Measurements from ENCODE around the gene TNFAIP2. TPM values are rescaled to one million over a fixed set of nuclear protein-coding genes. Genes with fewer than 3 reads are reported as not detected.
"Not testable (repeated sequence)": the region's sequence is repeated elsewhere in the genome, so short reads cannot be mapped to it uniquely, and the experiment has no call there.

TNFAIP2 gene
- total RNA-seq, 1 donor from 2014 or later, result 7.7 TPM

GRCh38 chr14:103105580-103106150, 17.6 kb upstream of the TNFAIP2 start:
- intact Hi-C loops (cut with micrococcal nuclease), result loop anchor here (1.0 to 2.0 kb wide), 5 partner anchors 27 to 411 kb away; no protein-coding TSS in a partner anchor

DNA sequence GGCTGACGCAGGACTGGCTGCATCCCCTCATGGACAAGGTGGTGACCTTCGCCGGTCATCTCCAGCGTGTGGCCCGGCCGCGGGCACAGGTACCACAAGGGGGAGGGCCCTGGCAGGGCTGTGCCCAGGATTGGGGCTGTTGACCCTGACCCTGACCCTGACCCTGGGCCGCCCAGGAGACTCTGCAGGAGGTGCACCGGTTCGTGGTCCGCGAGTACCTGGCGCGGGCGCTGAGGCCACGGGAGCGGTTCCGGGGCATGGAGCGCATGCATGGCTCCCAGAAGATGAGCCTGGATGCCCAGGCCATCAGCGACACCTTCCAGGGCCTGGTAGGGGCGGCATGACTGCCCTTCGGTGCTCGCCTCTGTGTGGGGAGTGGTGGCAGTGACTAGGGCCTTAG, 15.8 kb upstream of the TNFAIP2 start:
- intact Hi-C loops (cut with micrococcal nuclease), result no loop called here

DNA sequence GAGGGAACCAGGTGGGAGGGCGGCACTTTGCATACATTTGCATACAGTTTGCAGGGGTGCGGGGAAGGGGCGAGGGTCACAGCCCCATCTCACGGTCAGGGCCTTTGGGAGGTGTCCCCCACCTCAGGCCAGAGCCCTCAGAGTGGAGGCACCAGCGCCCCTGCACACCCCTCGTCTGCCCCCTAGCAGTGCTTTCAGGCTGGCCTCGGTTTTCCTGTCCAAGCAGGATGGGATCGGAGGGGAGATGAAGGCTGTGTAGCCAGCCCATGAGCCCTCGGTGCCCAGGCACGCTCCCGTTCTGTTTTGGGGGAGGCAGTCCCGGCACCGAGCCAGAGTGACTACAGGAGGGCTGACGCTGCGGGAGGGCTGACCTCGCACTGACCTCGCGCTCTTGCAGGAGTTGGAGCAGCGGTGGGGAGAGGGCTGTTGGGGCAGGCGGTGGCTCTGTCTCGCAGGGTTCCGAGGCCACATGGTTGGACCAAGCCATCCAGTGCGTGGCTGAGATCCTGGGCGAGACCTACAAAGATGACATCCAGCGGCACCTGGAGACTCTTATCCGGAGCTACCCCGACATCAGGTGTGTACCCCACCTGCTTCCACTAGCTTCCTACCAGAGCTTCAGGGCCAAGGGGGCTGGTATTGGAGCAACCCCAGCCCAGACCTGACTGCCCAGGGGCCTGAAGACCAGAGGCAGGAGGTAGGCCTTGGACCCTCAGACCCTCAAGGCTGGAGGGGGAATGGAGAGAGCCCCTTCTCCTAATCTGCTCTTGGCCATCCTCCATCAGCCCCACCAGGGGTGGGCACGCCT, 15.1 kb upstream of the TNFAIP2 start:
- intact Hi-C loops (cut with micrococcal nuclease), result no loop called here

DNA sequence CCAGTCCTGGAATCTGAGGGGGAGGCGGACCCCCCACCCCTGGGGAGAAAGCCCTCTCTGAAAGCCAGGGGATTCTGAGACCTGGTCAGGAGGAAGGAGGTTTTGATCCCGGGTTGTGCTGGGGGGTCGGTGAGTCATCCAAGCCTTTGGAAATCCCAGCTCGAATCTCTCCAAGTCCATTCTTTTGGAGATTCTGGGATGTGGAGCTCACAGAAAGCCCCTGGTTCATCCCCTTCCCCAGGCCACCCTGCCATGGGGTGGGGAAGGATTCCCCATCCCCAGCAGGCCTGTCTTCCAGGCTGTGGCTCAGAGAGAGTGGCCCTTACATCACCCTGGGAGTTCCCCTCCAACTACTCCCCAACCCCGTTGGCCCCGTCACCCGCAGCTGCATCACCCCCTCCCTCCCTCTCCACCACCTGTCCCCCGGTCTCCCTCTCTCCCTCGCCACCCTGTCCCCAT, 14.5 kb upstream of the TNFAIP2 start:
- intact Hi-C loops (cut with micrococcal nuclease), result no loop called here

DNA sequence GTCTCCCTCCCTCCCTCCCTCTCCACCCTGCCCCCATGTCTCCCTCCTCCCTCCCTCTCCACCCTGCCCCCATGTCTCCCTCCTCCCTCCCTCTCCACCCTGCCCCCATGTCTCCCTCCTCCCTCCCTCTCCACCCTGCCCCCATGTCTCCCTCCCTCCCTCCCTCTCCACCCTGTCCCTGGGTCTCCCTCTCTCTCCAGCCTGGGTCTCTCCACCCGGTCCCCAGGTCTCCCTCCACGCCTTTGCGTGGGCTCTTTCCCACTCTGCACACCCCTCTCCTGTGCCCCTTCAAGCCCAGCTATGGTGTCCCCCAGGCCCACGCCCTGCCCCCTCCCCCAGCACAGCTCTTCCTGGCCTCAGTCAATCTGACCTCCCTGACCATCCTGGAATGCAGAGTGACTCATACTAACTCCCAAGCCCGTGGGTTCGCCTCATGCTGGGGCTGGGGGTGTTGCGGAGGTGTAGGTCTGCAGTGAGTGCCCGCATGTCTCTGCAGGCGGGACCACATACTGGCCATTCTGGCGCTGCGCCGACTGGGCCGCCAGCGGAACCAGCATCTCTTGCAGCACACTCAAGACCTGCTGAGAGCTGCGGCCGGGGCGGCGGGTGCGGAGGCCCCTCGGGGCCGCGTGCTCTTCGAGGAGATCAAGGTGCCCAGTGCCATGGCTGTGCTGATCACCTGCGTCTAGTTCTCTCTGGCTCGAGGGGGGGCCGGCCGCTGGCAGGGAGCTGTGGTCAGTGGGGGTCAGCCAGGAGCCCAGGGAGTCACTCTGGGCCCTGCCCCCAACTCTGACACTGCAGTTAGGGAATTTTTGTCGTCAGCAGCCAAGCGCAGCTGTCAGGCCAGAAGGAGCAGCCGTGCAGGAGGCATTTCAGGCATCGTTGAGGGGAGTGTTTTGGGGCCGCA, 13.5 kb upstream of the TNFAIP2 start:
- intact Hi-C loops (cut with micrococcal nuclease), result no loop called here

DNA sequence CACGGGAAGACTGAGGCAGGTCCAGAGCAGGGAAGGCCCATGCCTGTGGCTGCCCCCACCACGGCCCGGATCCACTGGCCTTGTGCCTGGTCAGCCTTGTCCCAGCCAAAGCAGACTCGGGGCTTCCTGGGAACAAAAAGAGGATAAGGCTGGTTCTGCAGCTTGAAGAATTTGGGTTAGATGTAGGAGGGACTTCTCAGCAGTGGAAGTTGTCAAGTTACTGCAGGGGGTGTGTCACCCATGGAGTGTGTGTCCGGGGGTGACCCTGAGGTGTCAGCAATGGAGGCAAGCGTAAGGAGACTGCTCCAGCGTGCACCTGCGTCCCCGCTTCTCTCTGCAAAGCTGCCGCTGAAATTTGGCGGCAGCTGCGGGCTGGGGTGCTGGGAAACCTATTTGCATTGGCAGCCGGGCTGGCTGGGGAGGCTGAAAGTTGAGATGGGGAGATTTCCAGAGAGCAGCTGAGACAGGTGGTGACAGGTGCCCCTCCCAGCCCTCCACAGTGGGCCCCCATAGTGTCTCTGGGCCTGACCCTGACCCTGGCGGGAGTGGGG, 12.5 kb upstream of the TNFAIP2 start:
- intact Hi-C loops (cut with micrococcal nuclease), result no loop called here

GRCh38 chr14:103111232-103111868, 11.9 kb upstream of the TNFAIP2 start:
- intact Hi-C loops (cut with micrococcal nuclease), result no loop called here

DNA sequence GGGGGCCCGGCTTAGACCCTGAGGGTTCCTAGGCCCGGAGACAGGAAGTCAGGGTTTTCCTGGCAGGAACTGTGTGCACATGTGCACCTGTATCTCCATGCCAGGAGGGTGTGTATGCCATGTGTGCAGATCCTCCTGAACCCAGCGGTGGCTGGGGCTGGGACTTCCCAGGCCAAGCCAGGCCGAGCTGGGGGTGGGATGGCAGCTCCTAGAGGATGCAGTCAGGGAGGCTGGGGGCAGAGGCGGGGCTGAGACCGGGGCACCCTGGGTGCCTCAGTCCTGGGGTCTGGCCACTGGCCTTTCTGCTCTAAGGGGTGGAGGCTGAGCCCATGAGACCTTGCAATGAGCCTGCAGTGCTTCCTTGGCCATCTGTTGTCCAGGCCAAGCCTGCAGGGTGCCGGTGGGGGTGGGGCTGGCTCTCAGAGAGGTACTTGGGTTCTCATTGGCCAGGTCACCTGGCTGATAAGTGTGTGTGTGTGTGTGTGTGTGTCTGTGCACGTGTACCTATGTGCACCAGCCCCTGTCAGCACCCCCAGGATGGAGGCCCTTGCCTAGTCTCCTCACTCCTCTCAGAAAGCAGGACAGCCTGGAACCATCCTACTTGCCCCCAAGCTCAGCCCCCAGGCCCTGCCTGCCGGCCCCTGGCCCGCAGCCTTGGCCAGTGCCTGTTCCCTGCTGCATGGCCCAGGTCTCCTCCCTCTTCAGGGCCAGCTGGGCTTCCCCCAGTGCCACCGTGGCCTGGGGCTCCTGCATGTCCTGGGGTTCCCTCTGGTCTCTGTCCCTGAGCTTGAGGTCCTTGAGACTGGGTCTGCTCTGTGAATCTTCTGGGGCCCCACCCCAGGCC, 10.6 kb upstream of the TNFAIP2 start:
- intact Hi-C loops (cut with micrococcal nuclease), result no loop called here

DNA sequence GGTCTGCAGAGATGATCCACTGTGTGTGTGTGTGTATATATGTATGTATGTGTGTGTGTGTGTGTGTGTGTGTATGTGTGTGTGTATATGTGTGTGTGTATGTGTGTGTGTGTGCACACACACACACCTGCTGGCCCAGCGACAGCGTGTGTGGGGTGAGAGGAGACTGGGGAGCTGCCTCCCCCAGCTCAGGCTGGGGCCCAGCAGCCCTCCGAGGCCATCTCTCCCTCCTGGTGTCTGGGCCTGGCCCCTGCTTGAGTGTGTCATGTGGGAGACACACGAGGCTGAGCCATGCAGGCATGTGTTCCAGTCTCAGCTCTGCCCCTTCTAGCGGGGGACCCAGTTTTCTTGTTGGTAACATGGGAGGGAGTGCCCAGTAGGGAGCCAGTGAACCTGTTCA, 10.0 kb upstream of the TNFAIP2 start:
- intact Hi-C loops (cut with micrococcal nuclease), result no loop called here

DNA sequence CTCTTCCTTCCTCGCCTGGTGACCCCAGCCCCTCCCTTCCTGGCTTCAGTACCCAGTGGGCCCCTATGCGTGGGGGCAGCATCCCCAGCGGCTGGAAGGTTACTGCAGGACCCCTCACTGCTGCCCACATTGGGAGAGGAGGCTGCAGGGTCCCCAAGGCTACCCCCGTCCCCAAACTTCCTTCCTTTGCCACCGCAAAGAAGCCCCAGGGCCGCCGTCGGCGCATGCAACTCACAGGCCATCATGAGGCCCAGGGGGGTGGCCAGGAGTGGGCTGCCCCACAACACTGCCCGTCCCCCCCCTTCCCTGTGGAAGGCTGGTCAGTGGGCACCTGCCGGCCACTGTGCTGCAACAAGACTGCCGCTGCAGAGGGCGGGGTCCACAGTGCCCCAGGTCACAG, 9.5 kb upstream of the TNFAIP2 start:
- intact Hi-C loops (cut with micrococcal nuclease), result no loop called here

DNA sequence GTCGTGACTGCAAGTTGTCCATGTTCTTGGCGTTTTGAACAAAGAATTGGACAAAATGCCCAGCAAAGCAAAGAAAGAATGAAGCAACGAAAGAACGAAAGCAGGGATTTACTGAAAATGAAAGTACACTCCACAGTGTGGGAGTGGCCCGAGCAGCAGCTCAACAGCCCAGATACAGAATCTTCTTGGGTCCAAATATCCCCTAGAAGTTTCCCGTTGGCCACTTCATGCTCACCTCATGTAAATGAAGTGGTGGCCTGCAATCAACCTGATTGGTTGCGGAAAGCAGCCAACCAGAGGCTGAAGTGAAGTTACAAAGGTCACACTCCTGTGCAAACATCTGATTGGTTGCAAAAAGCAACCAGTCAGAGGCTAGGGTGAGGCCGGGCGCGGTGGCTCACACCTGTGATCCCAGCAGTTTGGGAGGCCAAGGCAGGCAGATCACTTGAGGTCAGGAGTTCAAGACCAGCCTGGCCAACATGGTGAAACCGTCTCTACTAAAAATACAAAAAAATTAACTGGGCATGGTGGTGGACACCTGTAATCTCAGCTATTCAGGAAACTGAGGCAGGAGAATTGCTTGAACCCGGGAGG, 8.1 kb upstream of the TNFAIP2 start:
- intact Hi-C loops (cut with micrococcal nuclease), result not testable (repeated sequence)

GRCh38 chr14:103115845-103116572, 7.3 kb upstream of the TNFAIP2 start:
- intact Hi-C loops (cut with micrococcal nuclease), result no loop called here

- intact Hi-C loops (cut with micrococcal nuclease), result no loop called here
Measured at GRCh38 chr14:103116636-103117035, 6.6 kb upstream of the TNFAIP2 start.

DNA sequence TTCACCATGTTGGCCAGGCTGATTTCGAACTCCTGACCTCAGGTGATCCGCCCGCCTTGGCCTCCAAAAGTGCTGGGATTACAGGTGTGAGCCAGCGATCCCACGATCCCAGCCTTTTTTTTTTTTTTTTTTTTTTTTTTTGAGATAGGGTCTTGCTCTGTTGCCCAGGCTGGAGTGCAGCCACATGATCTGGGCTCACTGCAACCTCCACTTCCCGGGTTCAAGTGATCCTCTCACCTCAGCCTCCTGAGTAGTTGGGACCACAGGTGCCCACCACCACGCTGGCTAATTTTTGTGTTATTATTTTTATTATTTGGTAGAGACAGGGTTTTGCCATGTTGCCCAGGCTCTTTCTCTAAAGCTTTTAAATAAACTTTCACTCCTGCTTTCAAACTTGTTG, 5.8 kb upstream of the TNFAIP2 start:
- intact Hi-C loops (cut with micrococcal nuclease), result not testable (repeated sequence)

DNA sequence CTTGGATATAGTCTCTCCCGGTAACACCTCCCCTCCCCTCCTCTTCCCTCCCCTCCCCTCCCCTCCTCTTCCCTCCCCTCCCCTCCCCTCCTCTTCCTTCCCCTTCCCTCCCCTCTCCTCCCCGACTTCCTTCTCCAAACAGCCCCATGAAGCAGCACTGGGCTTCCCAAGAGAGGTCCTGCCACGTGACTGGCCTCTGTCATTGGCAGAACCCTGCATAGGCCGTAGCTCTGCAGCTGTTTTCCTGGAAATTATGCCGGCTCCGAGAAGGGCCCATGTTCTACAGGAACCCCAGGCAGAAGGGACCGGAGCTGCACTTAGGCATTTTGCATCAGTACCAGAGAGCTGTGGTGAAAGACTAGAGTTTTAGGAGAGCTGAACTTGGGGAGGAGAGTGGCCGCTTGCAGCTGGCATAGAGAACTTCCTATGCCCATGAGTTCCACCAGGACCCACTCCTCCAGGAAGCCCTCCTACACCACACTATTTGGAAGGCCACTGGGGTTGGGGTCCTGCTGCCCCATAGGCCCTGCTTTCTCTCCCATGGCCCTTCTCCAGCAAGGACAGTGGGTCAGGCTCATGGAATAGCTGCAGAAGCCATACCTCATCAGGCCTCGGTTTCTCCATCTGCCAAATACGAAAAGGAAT, 5.1 kb upstream of the TNFAIP2 start:
- intact Hi-C loops (cut with micrococcal nuclease), result no loop called here

DNA sequence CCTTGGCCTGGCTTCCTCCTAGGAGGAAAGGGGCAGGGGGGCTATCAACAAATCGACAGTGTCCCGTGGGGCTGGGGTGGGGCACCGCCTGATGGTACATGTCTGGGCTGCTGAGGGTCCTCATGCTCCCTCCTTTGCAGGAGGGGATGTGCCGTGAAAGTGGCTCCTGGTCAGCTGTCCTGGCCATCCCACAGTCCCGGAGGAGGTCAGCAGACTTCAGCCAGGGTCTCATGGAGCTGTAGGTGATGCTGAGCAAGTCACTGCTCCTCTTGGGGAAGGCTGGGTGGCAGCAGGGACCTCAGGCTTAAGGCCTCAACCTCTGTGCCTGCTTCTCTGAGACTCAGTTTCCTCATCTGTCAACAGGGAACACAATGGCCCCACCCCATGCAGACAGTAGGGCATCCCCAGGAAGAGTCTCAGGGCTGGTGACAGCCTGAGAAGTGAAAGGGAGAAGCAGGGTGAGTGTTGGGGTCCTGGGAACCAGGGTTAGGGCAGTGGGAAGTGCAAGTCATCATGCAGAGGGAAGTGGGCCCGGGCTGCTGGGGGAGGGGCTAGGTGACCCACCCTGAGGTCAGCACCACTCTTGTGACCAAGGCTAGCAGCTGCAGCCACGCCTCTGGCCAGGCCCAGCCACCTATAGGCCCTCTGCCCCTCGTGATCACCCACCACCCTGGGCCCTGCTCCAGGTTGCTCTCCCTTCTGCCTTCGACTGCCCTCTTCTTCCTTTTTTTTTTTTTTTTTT, 4.4 kb upstream of the TNFAIP2 start:
- intact Hi-C loops (cut with micrococcal nuclease), result no loop called here

GRCh38 chr14:103119527-103119926, 3.7 kb upstream of the TNFAIP2 start:
- intact Hi-C loops (cut with micrococcal nuclease), result not testable (repeated sequence)
